C4-2B (cell line): ENCODE results near the gene PTPRN2.
"Not testable (repeated sequence)": the region's sequence is repeated elsewhere in the genome, so short reads cannot be mapped to it uniquely, and the experiment has no call there.

Source experiments
- H3K27ac ChIP-seq: fragments of 450-650 bp; 2 replicates; pipeline ENCODE4 v1.5.1; 2017
- CTCF ChIP-seq: fragments of 450-650 bp; conservative IDR thresholded peaks from 2 replicates; pipeline ENCODE4 v1.5.1; 2017; ENCODE audit warnings: mild to moderate bottlenecking
- ZFX ChIP-seq: fragments of 450-650 bp; IDR thresholded peaks from 2 replicates; pipeline ENCODE4 v1.6.1; 2017

PTPRN2 gene

GRCh38 chr7:158255558-158255957 is 332.1 kb downstream of the PTPRN2 start:
- H3K27ac ChIP-seq, result no peak overlapping the region
- TF ChIP-seq ZFX (no peak), CTCF (no peak)

- TF ChIP-seq CTCF (no peak), ZFX (no peak)
Observed at GRCh38 chr7:158255156-158255555, 332.5 kb downstream of the PTPRN2 start.

GRCh38 chr7:158253670-158254045 is 334.0 kb downstream of the PTPRN2 start:
- H3K27ac ChIP-seq, result not testable (repeated sequence)

More at GRCh38 chr7:158255156-158255555, 332.5 kb downstream of the PTPRN2 start:
- H3K27ac ChIP-seq, result no peak overlapping the region

GRCh38 chr7:158252837-158253669 is 334.6 kb downstream of the PTPRN2 start:
- no peak overlapping the region for H3K27ac ChIP-seq
- no peak for TF ChIP-seq CTCF
- no peak for TF ChIP-seq ZFX

- no peak overlapping the region for H3K27ac ChIP-seq
- no peak for TF ChIP-seq CTCF
- no peak for TF ChIP-seq ZFX
Observed at GRCh38 chr7:158252081-158252836, 335.4 kb downstream of the PTPRN2 start.

- TF ChIP-seq ZFX, result no peak
- TF ChIP-seq CTCF, result no peak
- no peak overlapping the region for H3K27ac ChIP-seq
Observed at GRCh38 chr7:158251061-158251965, 336.3 kb downstream of the PTPRN2 start.

- no peak overlapping the region for H3K27ac ChIP-seq
- TF ChIP-seq CTCF (no peak), ZFX (no peak)
Observed at GRCh38 chr7:158249692-158250091, 337.9 kb downstream of the PTPRN2 start.
